Activated CD4-positive, alpha-beta T cell treated with anti-CD3 and anti-CD28 coated beads, Interleukin-2, amount 10 ng/mL, durations not matched to agents 7 days and 5 days (primary cell): ENCODE data around the gene PTCRA. TPM values are rescaled to one million over a fixed set of nuclear protein-coding genes. Genes with fewer than 3 reads are reported as not detected.

Experiments
- CTCF ChIA-PET: fragments of 350-600 bp; sonication (Branson Sonifier 250); formaldehyde crosslinking; loops from one replicate; lab custom pipeline; 2021; ENCODE audit warnings: antibody characterized with exemption; lab: Charles Lee
- POLR2A ChIA-PET: fragments of 350-600 bp; sonication (Branson Sonifier 250); formaldehyde crosslinking; loops from one replicate; lab custom pipeline; 2021; ENCODE audit warnings: antibody characterized with exemption; lab: Charles Lee
- DNase-seq: peaks from one replicate; pipeline ENCODE4 v3.0.0-alpha.2; 2020
- H3K27ac Mint-ChIP-seq: one replicate; pipeline ENCODE4 v1.8.0; 2021; ENCODE audit warnings: mild to moderate bottlenecking, moderate library complexity, mixed read lengths
- H3K27me3 Mint-ChIP-seq: one replicate; pipeline ENCODE4 v1.8.0; 2021; ENCODE audit warnings: mixed read lengths
- H3K36me3 Mint-ChIP-seq: one replicate; pipeline ENCODE4 v1.8.0; 2021; ENCODE audit warnings: low read depth, mixed read lengths
- H3K4me1 Mint-ChIP-seq: one replicate; pipeline ENCODE4 v1.8.0; 2021; ENCODE audit warnings: mixed read lengths
- H3K4me3 Mint-ChIP-seq: one replicate; pipeline ENCODE4 v1.8.0; 2021; ENCODE audit warnings: mild to moderate bottlenecking, moderate library complexity, mixed read lengths
- H3K9me3 Mint-ChIP-seq: one replicate; pipeline ENCODE4 v1.8.0; 2021; ENCODE audit warnings: mixed read lengths
- total RNA-seq, 2 experiments: library from RNA; stranded (reverse); gene quantifications; one replicate each; pipeline ENCODE4 v1.2.3, GENCODE V29; 2021

The PTCRA gene
- total RNA-seq, 2 experiments from 2014 or later, result not detected

- H3K27ac Mint-ChIP-seq, result no peak overlapping the region
- H3K36me3 Mint-ChIP-seq, result peaks cover 11% of the 10 kb centered on the region
- CTCF ChIA-PET, result no interaction called here
- peaks cover 3% of the 10 kb centered on the region for H3K4me1 Mint-ChIP-seq
- no peak overlapping the region for H3K4me3 Mint-ChIP-seq
- no peaks in the 10 kb centered on the region for H3K27me3 Mint-ChIP-seq
- no peak for DNase-seq
- POLR2A ChIA-PET, result no interaction called here
- no peaks in the 10 kb centered on the region for H3K9me3 Mint-ChIP-seq
Measured at GRCh38 chr6:42969934-42970333, 54.1 kb downstream of the PTCRA start.

- Mint-ChIP-seq H3K36me3 (peaks cover 11% of the 10 kb centered on the region), H3K9me3 (no peaks in the 10 kb centered on the region), H3K27ac (no peak overlapping the region), H3K27me3 (no peaks in the 10 kb centered on the region), H3K4me1 (peaks cover 5% of the 10 kb centered on the region), H3K4me3 (no peak overlapping the region)
- no peak for DNase-seq
- ChIA-PET POLR2A (no interaction called here), CTCF (interaction anchor here (0.8 to 1.7 kb wide), 5 partner anchors 8 to 42 kb away, joined by 4 to 7 read pairs (median 5); partner anchors contain the start of genes CNPY3, GNMT, PEX6 and PPP2R5D)
Measured at GRCh38 chr6:42970871-42971612, 55.2 kb downstream of the PTCRA start.

- H3K27me3 Mint-ChIP-seq, result no peaks in the 10 kb centered on the region
- DNase-seq, result no peak
- H3K4me1 Mint-ChIP-seq, result peaks cover 12% of the 10 kb centered on the region
- H3K4me3 Mint-ChIP-seq, result no peak overlapping the region
- no peaks in the 10 kb centered on the region for H3K9me3 Mint-ChIP-seq
- peaks cover 15% of the 10 kb centered on the region for H3K36me3 Mint-ChIP-seq
- peak overlapping the region; percentile 27 for H3K27ac Mint-ChIP-seq
- CTCF ChIA-PET, result interaction anchor here (0.6 to 1.7 kb wide), 4 partner anchors 8 to 42 kb away, joined by 3 to 7 read pairs (median 6); partner anchors contain the start of genes CNPY3, GNMT and PEX6
- POLR2A ChIA-PET, result no interaction called here
Measured at GRCh38 chr6:42971746-42972327, 56.0 kb downstream of the PTCRA start.

GRCh38 chr6:42973926-42974325 lies 58.1 kb downstream of the PTCRA start:
- no peak for DNase-seq
- no peak overlapping the region for H3K4me3 Mint-ChIP-seq
- CTCF ChIA-PET, result no interaction called here
- POLR2A ChIA-PET, result no interaction called here
- no peaks in the 10 kb centered on the region for H3K9me3 Mint-ChIP-seq
- H3K4me1 Mint-ChIP-seq, result peaks cover 23% of the 10 kb centered on the region
- peaks cover 19% of the 10 kb centered on the region for H3K36me3 Mint-ChIP-seq
- H3K27ac Mint-ChIP-seq, result no peak overlapping the region
- no peaks in the 10 kb centered on the region for H3K27me3 Mint-ChIP-seq

- peaks cover 19% of the 10 kb centered on the region for H3K36me3 Mint-ChIP-seq
- H3K9me3 Mint-ChIP-seq, result no peaks in the 10 kb centered on the region
- CTCF ChIA-PET, result interaction anchor here (1.4 kb wide), 1 partner anchor 10 kb away, joined by 5 read pairs; no protein-coding TSS in a partner anchor
- no peak overlapping the region for H3K27ac Mint-ChIP-seq
- H3K4me3 Mint-ChIP-seq, result no peak overlapping the region
- H3K4me1 Mint-ChIP-seq, result peaks cover 34% of the 10 kb centered on the region
- POLR2A ChIA-PET, result interaction anchor here (0.6 kb wide), 1 partner anchor 15 kb away, joined by 4 read pairs; no protein-coding TSS in a partner anchor
- no peak for DNase-seq
- no peaks in the 10 kb centered on the region for H3K27me3 Mint-ChIP-seq
Measured at GRCh38 chr6:42974919-42975505, 59.2 kb downstream of the PTCRA start.

Other genes starting within 250 kb of the PTCRA start
- gene PRPH2, start 193.5 kb upstream of the PTCRA start, total RNA-seq, result not detected
- 10 to 100 TPM; 37.1 to 38.6 TPM for gene TBCC, start 169.9 kb upstream of the PTCRA start, total RNA-seq
- 10 to 100 TPM; 23.4 to 27.8 TPM for gene BICRAL, start 134.0 kb upstream of the PTCRA start, total RNA-seq
- gene RPL7L1, start 36.4 kb upstream of the PTCRA start, total RNA-seq, result 10 to 100 TPM; 68.7 to 74.0 TPM
- gene CNPY3, start 13.4 kb downstream of the PTCRA start, total RNA-seq, result 10 to 100 TPM; 69.7 to 75.0 TPM
- 1 to 10 TPM; 1.1 to 1.3 TPM for gene GNMT, start 44.7 kb downstream of the PTCRA start, total RNA-seq
- 10 to 100 TPM; 18.7 to 21.3 TPM for gene PEX6, start 63.1 kb downstream of the PTCRA start, total RNA-seq
- 10 to 100 TPM; 62.0 to 68.1 TPM for gene PPP2R5D, start 68.5 kb downstream of the PTCRA start, total RNA-seq
- gene MEA1, start 97.9 kb downstream of the PTCRA start, total RNA-seq, result 10 to 100 TPM; 58.9 to 70.1 TPM
- 10 to 100 TPM; 64.7 to 74.2 TPM for gene KLHDC3, start 98.2 kb downstream of the PTCRA start, total RNA-seq
- 10 to 100 TPM; 65.3 to 68.4 TPM for gene RRP36, start 105.6 kb downstream of the PTCRA start, total RNA-seq
- gene CUL7, start 137.8 kb downstream of the PTCRA start, total RNA-seq, result 10 to 100 TPM in 1 of 2 experiments, 1 to 10 TPM in 1; 9.7 to 11.2 TPM
- gene MRPL2, start 143.4 kb downstream of the PTCRA start, total RNA-seq, result 10 to 100 TPM; 53.9 to 59.3 TPM
- gene KLC4, start 143.6 kb downstream of the PTCRA start, total RNA-seq, result 10 to 100 TPM; 12.7 to 17.0 TPM
- 1 to 10 TPM; 1.3 to 1.9 TPM for gene PTK7, start 160.3 kb downstream of the PTCRA start, total RNA-seq